Parathyroid adenoma (tissue), 2 donors: ENCODE measurements around the gene CD247.

ENCODE experiments used
- H2AFZ ChIP-seq: fragments of 300-600 bp; sonication (generic); one replicate; pipeline ENCODE4 v1.7.0; 2017; ENCODE audit warnings: antibody characterized with exemption, mild to moderate bottlenecking
- H3K27ac ChIP-seq: fragments of 300-600 bp; sonication (generic); one replicate; pipeline ENCODE4 v1.7.0; 2017
- H3K27me3 ChIP-seq: fragments of 300-600 bp; sonication (generic); one replicate; pipeline ENCODE4 v1.7.0; 2017; ENCODE audit warnings: low read length; ENCODE audit not compliant: control insufficient read depth, insufficient read depth
- H3K36me3 ChIP-seq: fragments of 300-600 bp; sonication (generic); one replicate; pipeline ENCODE4 v1.7.0; 2017; ENCODE audit warnings: low read length; ENCODE audit not compliant: control insufficient read depth, insufficient read depth
- H3K4me1 ChIP-seq: fragments of 300-600 bp; sonication (generic); one replicate; pipeline ENCODE4 v1.7.0; 2017; ENCODE audit warnings: control low read depth
- H3K4me2 ChIP-seq: fragments of 300-600 bp; sonication (generic); one replicate; pipeline ENCODE4 v1.7.0; 2017; ENCODE audit warnings: low read length
- H3K4me3 ChIP-seq: fragments of 300-600 bp; sonication (generic); one replicate; pipeline ENCODE4 v1.7.0; 2017; ENCODE audit warnings: low read depth, low read length
- H3K79me2 ChIP-seq: fragments of 300-600 bp; sonication (generic); one replicate; pipeline ENCODE4 v1.7.0; 2017; ENCODE audit warnings: control low read depth
- H3K9ac ChIP-seq: fragments of 300-600 bp; sonication (generic); one replicate; pipeline ENCODE4 v1.7.0; 2017; ENCODE audit warnings: mild to moderate bottlenecking
- H3K9me3 ChIP-seq: fragments of 300-600 bp; sonication (generic); one replicate; pipeline ENCODE4 v1.7.0; 2017; ENCODE audit warnings: low read length; ENCODE audit not compliant: control insufficient read depth
- TF ChIP-seq, protein P1 (sequence below): fragments of 300-600 bp; sonication (generic); IDR thresholded peaks from one replicate; pipeline ENCODE4 v1.7.0; 2017; ENCODE audit warnings: antibody characterized with exemption, mild to moderate bottlenecking
- donor health status: primary hyperparathyroidism.

The CD247 gene

DNA sequence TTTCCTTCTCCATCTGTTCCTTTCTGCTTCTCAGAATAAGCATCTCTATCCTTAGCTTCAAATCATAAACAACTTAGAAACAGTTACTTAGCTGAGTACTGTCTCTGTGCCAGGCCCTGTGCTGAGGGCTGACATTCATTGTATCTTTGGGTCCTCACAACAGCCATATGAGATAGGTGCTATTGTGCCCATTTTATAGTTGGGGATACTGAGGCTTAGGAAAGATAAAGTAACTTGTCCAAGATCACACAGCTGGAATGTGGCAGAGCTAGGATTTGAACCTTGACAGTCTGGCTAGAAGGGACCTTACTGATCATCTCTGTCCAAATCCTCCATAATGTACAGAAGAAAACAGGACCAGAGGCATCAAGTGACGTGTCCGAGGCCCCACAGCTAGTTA is 25.0 kb downstream of the CD247 start:
- no peaks in the 10 kb centered on the region for H3K36me3 ChIP-seq
- no peak overlapping the region for H3K9ac ChIP-seq
- H3K4me3 ChIP-seq = no peak overlapping the region
- no peaks in the 10 kb centered on the region for H3K79me2 ChIP-seq
- H3K27ac ChIP-seq = no peak overlapping the region
- H3K9me3 ChIP-seq = no peaks in the 10 kb centered on the region
- H2AFZ ChIP-seq = no peak overlapping the region
- H3K27me3 ChIP-seq = no peaks in the 10 kb centered on the region
- TF ChIP-seq, protein P1, sequence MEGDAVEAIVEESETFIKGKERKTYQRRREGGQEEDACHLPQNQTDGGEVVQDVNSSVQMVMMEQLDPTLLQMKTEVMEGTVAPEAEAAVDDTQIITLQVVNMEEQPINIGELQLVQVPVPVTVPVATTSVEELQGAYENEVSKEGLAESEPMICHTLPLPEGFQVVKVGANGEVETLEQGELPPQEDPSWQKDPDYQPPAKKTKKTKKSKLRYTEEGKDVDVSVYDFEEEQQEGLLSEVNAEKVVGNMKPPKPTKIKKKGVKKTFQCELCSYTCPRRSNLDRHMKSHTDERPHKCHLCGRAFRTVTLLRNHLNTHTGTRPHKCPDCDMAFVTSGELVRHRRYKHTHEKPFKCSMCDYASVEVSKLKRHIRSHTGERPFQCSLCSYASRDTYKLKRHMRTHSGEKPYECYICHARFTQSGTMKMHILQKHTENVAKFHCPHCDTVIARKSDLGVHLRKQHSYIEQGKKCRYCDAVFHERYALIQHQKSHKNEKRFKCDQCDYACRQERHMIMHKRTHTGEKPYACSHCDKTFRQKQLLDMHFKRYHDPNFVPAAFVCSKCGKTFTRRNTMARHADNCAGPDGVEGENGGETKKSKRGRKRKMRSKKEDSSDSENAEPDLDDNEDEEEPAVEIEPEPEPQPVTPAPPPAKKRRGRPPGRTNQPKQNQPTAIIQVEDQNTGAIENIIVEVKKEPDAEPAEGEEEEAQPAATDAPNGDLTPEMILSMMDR = no peak
- no peak overlapping the region for H3K4me2 ChIP-seq
- no peaks in the 10 kb centered on the region for H3K4me1 ChIP-seq

DNA sequence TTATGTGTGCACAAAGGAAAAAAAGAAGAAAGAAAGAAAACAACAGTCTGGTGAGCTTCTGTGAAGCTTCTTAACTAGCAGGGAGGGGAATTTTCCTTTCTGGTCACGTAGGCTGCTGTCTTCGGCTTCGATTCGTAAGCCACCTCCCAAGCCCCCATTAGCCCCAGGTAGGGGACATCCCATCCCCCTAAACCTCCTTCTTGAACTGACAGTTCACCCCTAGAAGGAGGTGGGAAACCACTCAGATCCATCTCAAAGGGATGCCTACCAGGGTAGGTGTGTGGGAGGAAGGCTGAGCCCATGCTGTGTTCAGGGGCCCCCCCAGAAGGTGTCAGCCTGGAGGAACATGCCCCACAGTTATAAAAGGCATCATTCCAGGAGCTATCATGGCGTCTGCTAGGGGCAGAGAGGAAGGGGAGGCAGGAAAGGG is 25.8 kb downstream of the CD247 start:
- H3K4me3 ChIP-seq = no peak overlapping the region
- TF ChIP-seq, protein P1 = no peak
- H2AFZ ChIP-seq = no peak overlapping the region

DNA sequence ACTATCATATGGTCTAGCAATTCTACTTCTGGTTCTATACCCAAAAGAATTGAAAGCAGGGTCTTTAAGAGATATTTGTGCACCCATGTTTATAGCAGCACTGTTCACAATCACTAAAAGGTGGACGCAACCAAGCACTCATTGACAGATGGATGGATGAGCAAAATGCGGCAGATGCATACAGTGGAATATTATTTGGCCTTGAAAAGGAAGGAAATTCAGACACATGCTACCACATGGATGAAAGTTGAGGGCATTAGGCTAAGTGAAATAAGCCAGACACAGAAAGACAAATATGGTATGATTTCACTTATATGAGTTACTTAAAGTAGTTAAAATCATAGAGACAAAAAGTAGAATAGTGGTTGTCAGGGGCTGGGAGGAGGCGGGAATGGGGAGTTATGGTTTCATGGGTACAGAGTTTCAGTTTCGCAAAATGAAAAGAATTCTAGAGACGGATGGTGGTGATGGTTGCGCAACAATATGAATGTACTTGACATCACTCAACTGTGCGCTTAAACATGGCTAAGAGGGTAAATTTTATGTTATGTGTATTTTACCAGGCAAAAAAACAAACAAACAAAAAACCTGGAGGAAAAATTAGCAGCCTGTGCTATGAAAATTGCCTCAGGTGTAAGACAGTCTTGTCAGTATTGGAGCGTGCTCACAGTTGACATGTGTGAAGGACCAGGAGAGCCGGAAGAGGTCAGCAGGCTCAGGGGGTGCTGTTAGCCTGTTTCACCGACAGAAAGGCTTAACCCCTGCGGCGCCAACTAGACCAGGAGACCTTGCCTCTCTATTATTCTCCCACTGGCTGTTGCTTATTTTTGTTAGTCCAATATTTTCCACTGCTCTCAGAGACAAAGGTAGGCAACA is 26.5 kb downstream of the CD247 start:
- Histone ChIP-seq H3K27me3 (no peaks in the 10 kb centered on the region), H3K9ac (no peak overlapping the region), H3K36me3 (no peaks in the 10 kb centered on the region), H3K4me2 (no peak overlapping the region), H3K79me2 (no peaks in the 10 kb centered on the region), H3K9me3 (no peaks in the 10 kb centered on the region), H3K4me3 (no peak overlapping the region), H3K27ac (no peak overlapping the region), H3K4me1 (no peaks in the 10 kb centered on the region), H2AFZ (no peak overlapping the region)
- TF ChIP-seq, protein P1 = no peak

More for the DNA sequence above, 25.8 kb downstream of the CD247 start:
- Histone ChIP-seq H3K36me3 (no peaks in the 10 kb centered on the region), H3K27me3 (no peaks in the 10 kb centered on the region), H3K79me2 (no peaks in the 10 kb centered on the region), H3K9me3 (no peaks in the 10 kb centered on the region), H3K4me2 (no peak overlapping the region), H3K27ac (no peak overlapping the region), H3K4me1 (no peaks in the 10 kb centered on the region), H3K9ac (no peak overlapping the region)

DNA sequence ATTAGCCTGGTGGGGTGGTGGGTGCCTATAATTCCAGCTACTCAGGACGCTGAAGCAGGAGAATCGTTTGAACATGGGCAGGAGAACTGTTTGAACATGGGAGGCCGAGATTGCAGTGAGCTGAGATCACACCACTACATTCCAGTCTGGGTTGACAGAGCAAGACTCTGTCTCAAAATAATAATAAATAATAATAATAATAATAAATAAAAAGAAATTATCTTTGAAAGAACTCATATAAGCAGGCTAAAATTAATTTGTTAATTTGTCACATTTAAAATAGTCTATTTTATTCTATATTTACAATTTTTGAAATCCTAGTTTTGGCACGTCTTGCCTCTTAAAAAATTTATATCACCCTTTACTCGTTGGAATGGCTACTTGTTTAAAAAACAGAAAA is 27.6 kb downstream of the CD247 start:
- no peak overlapping the region for H3K4me2 ChIP-seq
- no peaks in the 10 kb centered on the region for H3K9me3 ChIP-seq
- TF ChIP-seq, protein P1 = no peak
- no peak overlapping the region for H3K4me3 ChIP-seq
- no peak overlapping the region for H2AFZ ChIP-seq
- H3K4me1 ChIP-seq = no peaks in the 10 kb centered on the region
- no peaks in the 10 kb centered on the region for H3K36me3 ChIP-seq
- no peaks in the 10 kb centered on the region for H3K79me2 ChIP-seq
- no peak overlapping the region for H3K9ac ChIP-seq
- H3K27ac ChIP-seq = no peak overlapping the region
- H3K27me3 ChIP-seq = no peaks in the 10 kb centered on the region
